Measurements from ENCODE around the gene DCTN2.
A peak's percentile ranks its signal among the peaks of the same experiment; 100 is the strongest.

The DCTN2 gene

DNA sequence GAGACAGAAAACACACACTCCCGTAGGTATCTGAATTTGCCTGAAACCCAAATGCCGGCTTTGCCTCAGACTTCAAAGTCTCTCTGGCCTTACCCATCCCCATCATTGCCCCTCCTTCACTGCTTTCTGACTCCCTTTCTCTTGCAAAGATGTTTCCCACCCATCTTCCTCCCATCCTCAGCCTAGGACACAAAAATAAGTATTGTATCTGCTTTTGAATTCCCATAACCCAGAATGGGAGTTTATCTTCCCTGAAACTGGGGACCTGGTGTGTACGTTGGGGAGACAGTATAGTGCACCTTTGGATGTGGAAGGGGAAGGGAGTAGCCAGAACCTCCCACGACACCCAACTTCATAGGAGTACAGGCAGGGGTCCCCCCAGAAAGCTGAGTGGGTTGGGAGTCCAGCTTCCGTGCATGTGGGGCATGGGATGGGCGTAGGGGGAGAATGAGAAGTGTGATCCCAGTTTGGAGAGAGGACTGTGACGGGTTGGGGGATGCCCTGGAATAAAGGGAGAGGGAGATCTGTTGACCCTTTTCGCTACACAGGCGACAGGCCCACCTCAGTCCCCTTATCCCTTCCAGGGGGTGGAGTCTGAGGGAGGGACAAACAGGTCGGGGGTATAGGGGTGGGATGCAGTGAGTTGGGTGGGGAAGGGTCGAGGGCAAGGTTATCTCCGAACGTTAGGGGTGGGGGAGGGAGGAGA is 2.4 kb upstream of the DCTN2 start:
- no peak for DNase-seq

DNA sequence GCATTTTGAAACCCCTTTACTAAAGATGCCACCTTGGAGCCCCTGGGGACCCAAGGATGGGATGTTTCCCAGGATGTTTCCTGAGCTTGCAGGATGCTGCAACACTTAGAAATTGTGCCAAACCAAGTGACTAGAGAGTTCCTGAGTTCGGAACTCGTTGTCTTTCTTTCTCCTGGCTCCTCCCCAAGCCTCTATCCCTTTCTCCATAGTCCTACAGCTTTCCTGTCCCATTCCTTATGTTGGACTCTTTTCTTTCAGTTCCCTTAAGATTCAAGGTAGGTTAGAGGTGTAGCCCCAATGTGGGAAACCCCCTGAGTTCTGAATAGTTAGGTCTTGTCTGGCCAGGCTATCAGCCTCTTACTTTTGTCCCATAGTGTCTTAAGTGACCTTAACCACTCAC is 1.5 kb upstream of the DCTN2 start:
- no peak for DNase-seq

DNA sequence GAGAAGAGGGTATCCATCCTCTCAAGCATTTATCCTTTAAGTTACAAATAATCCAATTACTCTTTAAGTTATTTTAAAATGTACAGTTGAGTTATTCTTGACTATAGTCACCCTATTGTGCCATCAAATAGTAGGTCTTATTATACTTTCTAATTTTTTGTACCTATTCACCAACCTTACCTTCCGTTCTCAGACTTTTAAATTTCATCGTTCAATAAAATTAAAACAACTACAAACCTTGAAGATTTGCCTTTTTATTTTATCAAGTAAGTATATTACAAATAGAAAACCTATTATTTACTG is 972 bp upstream of the DCTN2 start:
- DNase-seq, result no peak

DNA sequence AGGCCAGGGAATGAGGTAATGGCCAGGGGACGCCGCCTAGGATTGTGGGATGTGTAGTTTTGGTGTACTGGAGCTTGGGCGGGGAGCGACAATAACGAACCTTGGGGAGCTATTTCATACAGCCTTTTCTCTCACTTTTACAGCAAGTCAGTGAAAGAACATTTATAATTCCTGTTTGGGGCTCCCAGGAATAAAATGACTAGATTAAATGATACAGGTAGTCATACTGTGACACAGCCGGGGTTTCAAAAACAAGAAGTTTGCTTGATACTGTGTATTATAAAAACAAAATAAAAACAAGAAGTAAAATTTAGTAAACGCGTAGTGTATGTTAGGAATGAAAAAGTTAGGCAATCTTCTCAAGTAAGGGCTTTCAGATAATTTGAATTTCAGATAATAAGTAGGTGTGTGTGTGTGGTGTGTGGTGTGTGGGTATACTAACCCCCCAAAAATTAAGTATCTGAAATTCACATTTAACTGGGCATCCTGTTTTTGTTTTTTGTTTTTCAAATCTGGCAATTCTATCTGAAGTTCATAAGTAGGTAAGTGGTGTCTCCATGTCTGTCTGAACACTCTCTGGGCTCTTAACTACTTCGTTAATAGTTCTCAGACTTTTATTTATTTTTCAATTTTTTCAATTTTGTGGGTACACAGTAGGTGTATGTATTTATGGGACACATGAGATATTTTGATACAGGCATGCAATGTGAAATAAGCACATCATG is 458 bp upstream of the DCTN2 start:
- no peak for DNase-seq

DNA sequence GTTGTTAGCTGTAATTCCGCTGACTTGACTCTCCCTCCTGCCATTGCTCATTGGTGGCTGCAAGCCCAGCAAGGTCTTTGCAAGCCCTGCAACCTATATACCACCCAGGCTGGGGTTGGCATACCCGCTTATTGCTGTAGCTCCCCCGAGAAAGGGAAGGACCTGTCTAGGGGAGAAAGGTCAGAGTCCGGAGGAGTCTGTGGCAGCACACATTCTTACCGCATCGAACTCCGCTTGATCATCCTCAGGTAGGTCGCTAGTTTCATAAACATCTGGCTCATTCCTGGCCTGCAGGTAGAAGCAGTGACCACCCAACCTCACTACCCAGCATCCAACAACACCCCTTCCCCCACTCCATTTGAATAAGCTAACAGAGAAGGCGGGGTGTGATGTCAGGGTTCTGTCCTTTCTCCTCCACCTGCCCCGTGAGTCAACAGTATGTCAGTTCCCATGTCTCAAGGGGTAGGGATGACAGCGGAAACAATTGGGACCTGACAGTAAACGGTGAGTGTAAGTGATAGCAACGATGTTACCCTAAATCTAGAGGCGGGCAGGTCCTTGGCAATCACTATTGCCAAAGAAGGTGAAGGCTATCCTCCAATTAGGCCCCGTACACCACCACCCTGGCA is 1.1 kb downstream of the DCTN2 start:
- DNase-seq, result no peak

DNA sequence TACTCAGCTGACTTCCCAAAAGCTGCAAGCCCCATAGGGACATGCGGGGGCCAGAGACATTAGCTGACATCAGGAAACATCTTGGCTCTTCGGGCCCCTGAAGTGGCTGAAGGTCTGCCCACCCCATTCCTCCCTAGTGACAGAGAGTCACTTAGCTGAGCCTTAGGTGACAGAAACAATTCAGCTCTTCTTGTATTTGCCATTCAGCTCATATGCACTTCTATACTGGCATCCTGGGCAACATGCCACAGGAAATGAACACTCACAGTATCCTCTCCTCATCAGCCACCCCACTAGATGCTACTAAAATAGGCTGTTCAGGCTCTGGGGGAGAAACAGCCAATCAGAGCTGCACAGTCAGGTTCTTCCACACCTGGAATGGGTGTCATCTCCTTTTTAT is 3.4 kb downstream of the DCTN2 start:
- peak; percentile 17 for DNase-seq

DNA sequence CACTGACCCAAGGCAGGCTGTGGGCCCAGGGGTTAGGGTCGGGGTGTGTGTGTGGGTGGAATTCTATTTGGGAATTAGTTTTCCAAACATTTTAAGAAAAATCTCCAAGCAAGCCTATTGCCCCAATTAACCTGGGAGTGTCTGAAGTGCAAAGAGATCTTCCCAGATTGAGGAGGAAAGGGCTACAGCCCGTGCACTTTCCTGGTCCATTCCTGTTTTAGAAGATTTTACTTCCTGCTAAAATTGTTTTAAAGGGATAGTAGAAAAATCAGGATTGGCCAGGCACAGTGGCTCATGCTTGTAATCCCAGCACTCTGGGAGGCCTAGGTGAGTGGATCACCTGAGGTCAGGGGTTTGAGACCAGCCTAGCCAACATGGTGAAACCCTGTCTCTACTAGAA is 5.3 kb downstream of the DCTN2 start:
- no peak for DNase-seq

DNA sequence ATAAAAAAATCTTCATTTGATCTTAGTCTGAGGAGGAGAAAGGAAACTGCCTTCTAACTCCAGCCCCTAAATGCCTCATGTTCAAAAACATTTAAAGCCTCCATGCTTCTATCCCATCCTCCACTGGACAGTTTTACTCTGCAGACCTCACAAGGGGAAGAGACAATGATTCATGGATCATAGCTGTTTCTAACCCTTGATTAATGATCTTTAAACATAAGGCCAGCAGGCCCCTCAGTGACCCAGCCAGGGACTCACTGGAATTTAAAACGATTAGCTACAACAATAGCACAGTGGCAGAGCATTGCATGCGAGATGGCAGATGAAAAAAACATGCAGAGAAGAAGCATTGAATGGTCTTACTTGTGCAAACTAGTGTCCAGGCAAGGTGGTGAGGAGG is 6.0 kb downstream of the DCTN2 start:
- no peak for DNase-seq

DNA sequence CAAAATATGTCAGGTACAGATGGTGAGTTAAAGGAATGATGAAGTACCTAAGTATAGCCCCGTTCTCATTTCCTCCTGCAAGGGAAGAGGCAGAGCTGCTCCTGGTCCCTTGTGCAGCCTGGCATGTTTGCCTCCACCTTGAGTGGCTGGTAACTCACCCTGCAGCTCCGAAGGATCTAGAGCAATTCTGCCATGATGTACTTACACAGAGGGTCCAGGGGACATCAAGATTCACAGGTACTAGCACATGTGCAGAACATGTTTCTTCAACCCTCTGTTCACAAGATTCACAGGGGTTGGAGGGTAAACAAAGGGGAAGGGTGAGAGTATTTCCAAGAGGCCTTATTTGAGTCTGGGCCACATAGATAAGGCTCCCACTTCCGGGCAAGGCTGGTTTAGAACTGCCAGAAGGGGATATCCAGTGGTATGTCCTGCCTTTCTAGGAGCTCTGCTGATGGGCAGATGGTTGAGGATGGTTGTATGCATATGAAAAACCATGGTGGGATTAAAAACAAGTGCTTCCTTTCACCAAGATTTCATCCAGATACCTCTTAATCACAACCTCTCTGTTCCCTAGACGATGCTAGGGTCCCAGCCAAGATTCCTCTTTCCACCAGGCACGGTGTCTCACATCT is 7.7 kb downstream of the DCTN2 start:
- DNase-seq, result no peak

DNA sequence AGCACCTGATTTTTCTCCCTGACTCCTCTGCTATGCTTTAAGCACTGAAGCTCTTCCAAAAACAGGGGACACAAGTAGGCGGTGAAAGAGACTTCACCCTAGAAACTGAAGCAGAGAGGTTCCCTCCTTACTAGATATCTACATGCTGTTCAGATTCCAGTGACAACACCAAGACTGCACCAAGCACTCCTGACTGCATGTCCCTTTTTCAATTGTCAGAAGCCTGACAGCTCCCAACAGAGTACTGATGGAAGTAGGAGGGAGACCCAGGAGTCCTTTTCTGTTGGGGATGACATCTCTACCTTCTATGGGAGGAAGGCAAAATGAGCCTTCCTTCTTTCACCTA is 10.4 kb downstream of the DCTN2 start:
- DNase-seq, result no peak

DNA sequence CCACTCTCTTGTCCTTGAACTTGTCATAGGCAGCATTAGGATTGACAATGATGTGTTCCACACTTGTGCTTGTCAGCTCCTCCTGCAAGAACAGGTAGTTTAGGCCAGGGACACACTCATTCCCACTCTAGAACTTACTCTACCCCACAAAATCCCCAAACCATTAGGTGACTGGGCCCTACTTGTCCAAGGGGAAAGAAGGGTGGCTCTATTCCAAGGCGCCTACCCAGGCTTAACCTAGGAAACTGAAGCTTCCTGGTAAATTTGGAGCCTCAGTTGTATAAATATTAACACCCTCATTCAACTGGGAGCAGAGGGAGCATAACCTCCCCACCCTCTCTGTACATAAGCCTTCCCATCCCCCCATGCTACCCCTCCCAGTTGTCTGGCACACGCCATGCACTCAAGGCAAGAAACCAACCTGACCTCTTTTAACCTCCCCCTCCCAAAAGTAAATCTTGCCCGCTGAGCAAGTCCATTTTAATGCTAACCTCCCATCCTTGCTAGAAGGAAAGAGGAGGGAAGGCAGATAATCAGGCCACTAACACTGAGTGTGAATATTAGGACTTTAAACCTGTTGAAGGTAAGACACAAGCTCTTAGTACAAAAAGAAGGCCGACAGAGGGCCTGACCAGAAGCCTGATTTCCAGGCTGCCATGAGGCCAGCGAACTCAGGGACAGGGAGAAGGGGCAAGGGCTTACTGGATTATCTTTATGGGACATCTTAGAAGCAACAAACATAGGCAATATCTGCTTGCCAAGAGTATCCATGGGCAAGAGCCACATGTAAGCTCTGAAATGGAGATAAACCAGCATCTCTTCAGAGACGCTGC is 11.0 kb downstream of the DCTN2 start:
- DNase-seq, result no peak

DNA sequence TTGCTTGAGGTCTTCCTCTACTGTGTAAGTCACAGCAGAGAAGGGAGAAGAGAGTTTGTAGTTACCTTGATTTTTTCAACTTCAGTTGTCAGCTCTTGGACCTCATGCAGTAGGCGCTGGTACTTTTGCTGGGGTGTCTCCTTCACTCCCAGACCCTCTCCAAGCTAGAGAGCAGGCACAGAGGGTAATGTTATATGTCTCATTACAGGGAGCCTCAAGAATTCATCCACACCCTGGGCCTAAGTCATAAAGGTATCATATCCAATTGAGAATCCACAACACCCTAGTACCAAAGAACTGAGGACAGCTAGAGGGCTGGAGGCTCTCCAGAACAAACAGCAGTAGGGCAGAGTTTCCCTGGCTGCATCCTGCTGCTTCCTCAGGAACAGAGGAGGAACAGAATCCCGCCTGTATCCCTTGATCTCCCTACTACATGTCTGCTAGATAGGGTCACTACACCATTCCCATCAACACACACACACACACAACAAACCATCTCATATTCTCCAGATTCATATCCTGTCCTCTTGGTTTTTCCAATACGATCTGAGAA is 11.9 kb downstream of the DCTN2 start:
- no peak for DNase-seq

DNA sequence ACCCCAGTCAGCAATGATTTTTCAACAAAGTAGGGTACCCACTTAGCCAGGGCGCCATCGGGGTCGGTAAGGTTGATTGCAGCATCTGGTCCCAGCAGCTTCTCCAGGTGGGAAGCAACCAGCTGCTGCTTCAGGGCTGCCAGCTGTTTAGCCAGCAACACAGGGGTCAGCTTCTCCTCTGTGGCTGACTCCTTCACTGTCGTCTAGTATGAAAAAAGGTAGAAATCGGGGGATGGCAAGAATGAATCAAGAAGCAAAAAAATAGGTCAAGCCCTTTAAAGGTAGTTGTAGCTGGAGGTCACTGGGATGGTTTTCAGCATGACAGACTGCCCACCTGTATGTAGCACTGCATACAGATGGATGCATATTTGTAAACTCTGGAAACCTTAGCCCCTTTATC is 12.7 kb downstream of the DCTN2 start:
- DNase-seq, result no peak

DNA sequence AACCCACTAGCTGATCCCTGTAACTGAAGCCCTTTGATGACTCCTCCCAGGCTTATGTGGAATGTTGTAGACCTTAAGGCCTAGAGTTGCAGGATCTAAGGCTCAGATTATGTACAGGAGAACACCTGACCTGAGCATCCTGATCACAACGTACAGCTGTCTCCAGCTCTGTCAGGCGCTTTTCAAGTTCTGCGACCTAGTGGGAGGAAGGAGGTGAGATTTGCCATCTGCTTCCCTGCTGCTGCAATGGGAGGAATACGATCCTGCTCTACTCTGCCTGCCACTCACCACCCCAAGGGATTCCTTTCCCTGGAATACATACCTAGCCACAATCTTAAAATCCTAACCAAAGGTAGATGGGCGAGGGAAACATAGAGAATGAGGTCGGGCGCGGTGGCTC is 13.9 kb downstream of the DCTN2 start:
- no peak for DNase-seq

DNA sequence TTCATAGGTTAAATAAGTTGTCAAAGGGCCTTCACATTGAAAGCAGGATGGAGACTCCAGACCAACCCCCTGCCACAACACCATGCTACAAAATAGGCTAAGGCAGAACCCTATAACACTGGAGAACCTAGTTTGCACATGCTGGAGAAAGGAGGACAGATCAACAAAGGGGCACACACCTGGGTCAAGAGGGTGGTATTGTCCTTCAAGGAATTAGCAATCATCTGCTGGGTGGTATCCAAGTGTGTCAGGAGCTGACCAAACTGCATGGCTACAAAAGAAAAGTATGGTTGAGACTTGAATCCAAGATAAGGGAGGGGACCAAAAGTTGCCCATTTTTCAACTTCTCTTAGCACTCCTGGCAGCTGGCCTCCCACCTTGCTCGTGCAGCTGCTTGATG is 15.2 kb downstream of the DCTN2 start:
- no peak for DNase-seq

DNA sequence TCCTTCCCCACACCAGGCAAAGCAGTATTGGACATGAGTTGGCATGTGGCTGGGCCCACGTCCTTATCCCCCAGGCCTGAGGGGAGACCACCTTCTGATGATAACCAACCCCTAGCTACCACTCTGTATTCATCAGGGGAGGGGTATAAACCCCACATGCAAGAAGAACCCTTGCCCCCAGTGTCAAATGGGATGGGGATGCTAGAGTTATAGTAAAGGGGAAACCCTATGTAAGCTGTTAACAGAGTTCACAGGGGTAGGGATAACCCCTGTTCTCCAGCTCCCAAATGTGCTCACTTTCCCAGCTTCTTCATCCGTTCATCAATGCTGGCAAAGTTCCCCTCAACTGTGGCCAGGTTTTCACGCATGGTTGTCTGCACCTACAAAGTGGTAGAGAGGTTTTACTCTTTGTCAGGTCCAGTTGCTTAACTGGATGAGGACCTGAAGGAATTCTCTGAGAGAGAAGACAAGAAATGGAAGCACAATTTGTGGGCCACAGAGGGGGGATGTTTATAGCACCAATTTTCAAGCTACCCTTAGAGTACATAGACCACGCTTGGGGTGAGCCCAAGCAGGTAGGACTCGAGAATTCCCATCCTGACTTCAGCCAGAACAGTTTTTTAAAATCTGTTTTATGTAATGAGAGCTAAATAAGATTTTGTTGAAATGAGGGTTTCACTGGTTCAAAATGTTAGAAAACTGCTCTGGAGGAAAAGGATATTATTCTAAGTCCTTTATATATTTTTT is 16.4 kb downstream of the DCTN2 start:
- no peak for DNase-seq

DNA sequence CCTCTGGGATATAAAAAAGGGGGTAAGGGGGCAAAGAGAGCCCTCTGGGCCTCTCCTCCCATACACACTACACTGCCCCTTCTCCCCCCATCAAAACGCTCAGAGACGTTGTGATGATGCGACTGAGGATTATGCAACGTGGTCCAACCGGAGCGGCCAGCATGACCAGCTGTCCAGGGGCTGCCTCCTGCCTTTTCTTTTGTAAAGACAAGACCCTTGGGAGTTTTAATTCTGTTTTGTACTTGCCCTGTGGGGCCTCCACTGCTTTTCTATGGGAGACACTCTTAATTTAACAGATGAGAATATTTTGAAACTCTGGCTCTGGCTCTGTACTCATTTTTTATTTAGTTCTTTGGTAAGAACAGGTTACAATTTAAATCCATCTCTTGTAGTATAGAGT is 17.2 kb downstream of the DCTN2 start:
- no peak for DNase-seq

DNA sequence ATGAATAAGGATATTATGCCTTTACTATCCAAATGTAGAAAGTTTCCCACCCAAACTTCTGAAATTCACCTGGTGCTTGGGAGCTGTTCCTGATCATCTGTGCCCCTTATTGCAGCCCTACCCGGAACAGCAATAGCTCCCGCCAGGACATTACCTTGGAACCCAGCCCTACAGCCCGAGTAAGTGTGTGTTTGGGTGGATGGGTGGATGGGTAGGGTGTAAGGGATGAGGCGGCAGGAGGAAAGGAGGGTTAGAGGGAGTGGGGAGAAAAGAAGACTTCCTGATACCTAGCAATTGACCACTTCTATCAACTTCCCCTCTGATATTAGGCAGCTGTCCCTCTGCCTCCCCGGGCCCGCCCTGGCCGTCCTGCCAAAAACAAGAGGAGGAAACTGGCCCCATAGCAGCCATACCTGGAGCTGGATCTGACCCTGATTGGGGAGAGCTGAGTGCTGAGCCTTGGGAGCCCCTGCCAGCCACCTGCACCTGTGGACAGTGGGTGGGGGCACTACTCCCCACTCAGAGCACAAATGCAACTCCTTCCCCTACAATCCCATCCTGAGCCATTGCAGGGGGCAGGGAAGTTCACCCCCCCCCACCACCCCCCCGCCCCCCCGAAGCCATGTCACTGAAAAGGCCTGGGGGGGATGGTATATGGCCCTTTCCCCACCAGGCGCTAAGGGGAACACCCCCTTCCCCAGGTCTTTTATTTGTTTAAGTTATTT is 18.0 kb downstream of the DCTN2 start:
- no peak for DNase-seq

DNA sequence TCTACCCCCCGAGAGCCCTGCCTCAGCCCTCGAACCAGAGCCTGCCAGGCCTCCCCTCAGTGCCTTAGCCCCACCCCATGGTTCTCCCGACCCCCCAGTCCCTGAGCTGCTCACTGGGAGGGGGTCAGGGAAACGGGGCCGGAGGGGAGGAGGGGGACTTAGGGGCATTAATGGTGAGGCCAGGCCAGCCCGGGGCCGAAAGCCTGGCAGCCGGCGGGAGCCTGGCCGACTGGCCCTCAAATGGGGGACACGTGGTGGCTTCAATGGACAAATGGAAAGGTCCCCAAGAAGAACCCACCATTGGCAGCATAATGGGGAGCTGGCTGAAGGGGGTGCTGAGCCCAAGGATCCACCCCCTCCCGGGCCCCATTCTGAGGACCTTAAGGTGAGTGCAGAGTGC is 18.8 kb downstream of the DCTN2 start:
- no peak for DNase-seq

DNA sequence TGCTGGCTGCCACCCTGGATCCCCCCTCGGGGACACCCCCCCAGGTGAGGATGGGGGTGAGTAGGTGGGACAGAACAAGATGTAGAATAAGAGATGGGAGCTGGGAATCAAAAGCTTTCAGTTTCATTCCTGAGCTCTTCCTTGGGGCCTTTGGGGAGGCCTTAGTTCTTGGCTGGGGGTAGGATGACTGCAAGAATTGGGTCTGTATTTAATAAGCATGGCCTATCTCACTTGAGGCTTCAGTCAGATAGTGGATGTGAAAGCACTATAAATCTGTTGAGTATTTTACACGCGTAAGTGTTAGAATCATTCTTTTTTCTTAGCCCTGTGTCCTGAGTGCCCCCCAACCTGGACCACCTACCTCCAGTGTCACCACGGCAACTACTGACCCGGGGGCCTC is 19.8 kb downstream of the DCTN2 start:
- DNase-seq, result no peak

DNA sequence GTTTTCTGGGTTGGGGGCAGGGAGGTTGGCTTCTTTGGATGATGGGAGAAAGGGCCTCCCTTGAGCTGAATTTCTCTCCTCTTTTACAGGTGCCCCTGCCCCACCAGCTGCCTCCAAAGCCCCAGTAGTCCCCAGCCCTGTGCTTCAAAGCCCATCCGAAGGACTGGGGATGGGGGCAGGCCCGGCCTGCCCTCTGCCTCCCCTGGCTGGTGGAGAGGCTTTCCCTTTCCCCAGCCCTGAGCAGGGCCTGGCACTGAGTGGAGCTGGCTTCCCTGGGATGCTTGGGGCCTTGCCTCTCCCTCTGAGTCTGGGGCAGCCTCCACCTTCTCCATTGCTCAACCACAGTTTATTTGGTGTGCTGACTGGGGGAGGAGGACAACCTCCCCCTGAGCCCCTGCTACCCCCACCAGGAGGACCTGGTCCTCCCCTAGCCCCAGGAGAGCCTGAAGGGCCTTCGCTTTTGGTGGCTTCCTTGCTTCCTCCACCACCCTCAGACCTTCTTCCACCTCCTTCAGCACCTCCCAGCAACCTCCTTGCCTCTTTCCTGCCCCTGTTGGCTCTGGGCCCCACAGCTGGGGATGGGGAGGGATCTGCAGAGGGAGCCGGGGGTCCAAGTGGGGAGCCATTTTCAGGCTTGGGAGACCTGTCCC is 20.4 kb downstream of the DCTN2 start:
- DNase-seq, result no peak
